ENCODE data around the gene TM4SF20.

Gene TM4SF20

DNA sequence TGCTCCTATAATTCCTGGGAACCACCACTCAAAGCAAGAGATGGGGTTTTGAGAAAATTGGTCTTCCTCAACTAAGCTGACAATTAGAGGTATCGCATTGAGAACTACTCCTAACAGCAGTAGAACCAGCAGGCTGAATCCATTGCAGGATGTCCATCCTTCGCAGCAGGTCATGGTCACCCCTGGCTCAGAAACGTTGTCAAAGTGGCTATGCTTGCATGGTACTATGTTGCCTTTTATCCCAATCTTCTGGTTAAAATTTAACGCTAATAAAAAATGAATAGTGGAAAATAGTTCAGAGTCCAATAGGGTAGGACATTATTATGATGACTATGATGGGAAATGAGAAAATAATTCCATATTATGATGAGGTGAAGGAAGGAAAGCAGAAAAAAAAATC, at the start of gene TM4SF20:
Gene TM4SF20, minus strand, starts transcription at position 212 of the 400 bp plus-strand sequence. Its CDS starts 38 bp downstream, at position 174.
- H3K4me1 Mint-ChIP-seq: no peaks in the 10 kb centered on the region
- no peaks in the 10 kb centered on the region for H3K36me3 Mint-ChIP-seq
- H3K4me3 Mint-ChIP-seq: no peak within 1 kb of the TSS
- H3K9me3 Mint-ChIP-seq: no peaks in the 10 kb centered on the region
- DNase-seq (ENCODE audit: low spot score in 2 of 2) (no peak), ATAC-seq (no peak)
- no peak within 1 kb of the TSS for H3K27ac Mint-ChIP-seq

DNA sequence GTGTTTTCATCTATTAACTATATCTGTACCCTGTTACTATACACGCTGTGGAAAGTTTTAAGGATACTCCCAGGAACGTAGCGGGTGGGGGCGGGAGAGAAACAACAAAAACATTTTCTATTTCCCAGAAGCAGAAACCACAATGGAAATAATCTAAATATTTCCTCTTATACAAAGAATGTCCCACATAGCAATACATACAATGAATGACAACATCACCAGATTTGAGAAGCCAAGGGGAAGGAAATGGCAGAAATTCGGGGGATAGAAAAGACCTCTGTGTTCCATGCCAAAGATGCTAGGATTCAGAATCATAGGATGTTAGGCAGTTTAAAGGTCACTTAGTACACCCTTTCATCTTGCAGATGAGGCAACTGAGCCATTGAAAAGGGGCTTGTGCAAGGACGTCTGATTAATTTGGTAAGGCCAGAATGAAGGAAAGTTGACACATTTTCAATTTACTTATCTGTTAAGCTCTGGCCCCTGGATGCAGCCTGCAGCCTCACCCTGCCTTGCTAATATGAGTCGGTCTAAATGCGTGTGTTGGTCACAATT, 49.7 kb upstream of the TM4SF20 start:
- Mint-ChIP-seq H3K4me3 (no peak overlapping the region), H3K27ac (no peak overlapping the region), H3K9me3 (peaks cover 9% of the 10 kb centered on the region), H3K36me3 (no peaks in the 10 kb centered on the region), H3K4me1 (no peaks in the 10 kb centered on the region)
- ATAC-seq (no peak), DNase-seq (ENCODE audit: low spot score in 2 of 2) (no peak)

DNA sequence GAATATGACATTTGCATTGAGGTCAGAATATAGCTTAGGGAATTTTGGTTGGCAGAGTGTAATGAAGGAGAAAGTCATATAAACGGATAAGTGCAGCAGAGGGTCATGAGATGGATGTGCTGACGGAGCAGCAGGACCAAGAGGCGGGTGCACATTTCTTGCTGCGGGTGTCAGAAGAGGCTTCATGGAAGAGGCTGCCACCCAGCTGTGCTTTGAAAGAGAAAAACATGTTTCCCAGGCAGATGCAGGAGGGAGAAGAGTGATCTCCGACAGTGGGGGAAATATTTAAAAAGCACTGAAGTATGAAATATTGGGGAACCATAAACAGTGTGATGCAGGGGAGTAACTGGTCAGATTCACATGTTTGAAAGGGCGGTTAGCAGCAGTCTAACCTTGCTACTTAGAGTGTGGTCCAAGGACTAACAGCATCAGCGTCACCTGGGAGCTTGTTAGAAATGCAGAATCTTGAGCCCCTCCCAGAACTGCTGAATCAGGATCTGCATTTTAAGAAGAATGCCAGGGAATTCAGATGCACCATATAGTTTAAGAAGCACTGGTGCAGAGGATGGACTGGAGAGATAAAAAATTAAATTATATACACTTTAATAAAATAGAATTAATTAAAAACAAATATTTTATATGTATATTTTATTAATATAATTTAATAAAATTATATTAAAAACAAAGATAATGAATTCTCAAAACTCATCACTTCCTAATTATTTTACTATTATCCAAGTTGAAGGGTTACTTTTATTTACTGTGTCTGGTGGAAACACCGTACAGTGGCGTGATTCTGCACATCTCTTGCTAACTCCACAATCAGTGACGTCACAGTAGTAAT, 44.8 kb upstream of the TM4SF20 start:
- H3K36me3 Mint-ChIP-seq: no peaks in the 10 kb centered on the region
- H3K4me3 Mint-ChIP-seq: no peak overlapping the region
- no peaks in the 10 kb centered on the region for H3K9me3 Mint-ChIP-seq
- ATAC-seq (no peak), DNase-seq (ENCODE audit: low spot score in 2 of 2) (no peak)
- H3K4me1 Mint-ChIP-seq: no peaks in the 10 kb centered on the region
- no peak overlapping the region for H3K27ac Mint-ChIP-seq

DNA sequence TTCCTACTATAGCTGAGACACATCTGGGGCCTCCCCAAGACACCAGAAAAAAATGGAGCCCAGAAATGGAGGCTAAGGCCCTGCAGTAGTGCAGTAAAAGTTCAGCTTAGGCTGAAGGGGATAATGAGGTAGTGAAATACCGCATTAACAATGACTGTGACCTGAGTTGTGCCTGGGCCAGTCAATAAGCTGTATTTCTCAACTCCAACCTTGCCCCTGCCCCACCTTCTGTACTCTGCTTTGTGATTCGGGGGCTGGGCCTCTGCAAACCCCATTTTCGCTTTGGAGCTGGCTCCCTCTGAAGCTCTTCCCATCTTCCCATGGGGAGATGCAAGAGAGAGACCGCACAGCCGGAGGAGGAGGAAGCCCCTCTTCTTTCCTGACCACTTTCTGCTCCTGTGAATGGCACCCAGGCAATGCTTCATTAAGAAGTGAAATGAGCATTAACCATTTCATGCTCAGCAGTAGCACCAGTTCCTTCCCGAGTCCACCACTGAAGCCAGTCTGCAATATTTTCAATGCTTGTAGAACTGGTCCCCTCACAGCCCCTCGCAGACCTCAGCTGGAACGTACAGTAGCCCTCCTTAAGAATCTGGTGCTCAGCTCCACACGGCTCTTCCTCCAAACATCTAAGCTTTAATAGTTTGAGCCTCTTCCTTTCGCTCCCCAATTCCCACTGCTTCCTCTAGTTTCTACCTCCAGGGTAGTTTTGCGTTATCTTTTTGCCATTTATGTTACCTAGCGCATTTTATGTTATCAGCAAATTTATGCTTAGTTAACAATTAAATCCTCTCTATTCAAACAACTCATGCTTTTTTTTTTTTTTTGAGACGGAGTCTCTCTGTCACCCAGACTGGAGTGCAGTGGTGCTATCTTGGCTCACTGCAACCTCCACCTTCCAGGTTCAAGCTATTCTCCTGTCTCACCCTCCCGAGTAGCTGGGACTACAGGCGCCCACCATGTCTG, 41.3 kb upstream of the TM4SF20 start:
- H3K27ac Mint-ChIP-seq: no peak overlapping the region
- H3K9me3 Mint-ChIP-seq: no peaks in the 10 kb centered on the region
- ATAC-seq: no peak
- no peak for DNase-seq (ENCODE audit: low spot score in 2 of 2)
- no peak overlapping the region for H3K4me3 Mint-ChIP-seq
- peaks cover 4% of the 10 kb centered on the region for H3K4me1 Mint-ChIP-seq
- no peaks in the 10 kb centered on the region for H3K36me3 Mint-ChIP-seq

DNA sequence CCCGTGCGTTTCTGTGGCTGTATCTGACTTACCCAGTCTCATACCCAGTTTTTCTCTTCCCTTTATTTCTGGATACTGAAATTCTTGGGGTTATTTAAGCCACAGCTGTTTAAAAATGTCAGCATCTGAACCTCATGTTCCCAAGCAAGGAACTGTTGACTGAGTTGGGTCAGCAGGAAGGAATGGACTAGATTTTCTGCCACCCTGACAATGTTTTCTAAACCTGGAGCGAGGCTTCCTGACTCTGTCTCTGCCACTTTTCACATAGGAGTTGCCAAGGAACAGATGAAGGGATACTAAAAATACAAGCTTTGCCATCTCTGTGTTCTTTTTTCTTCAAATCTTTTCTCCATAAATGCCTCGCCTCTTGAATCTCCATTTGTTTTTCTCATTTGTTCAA, 37.6 kb upstream of the TM4SF20 start:
- Mint-ChIP-seq H3K9me3 (no peaks in the 10 kb centered on the region), H3K36me3 (no peaks in the 10 kb centered on the region), H3K4me3 (no peak overlapping the region), H3K4me1 (peaks cover 24% of the 10 kb centered on the region), H3K27ac (peak overlapping the region; percentile 9)
- DNase-seq (ENCODE audit: low spot score in 2 of 2) (no peak), ATAC-seq (no peak)

- peaks cover 34% of the 10 kb centered on the region for H3K4me1 Mint-ChIP-seq
- H3K36me3 Mint-ChIP-seq: no peaks in the 10 kb centered on the region
- H3K27ac Mint-ChIP-seq: peak overlapping the region; percentile 81
- ATAC-seq (peak; percentile 31), DNase-seq (ENCODE audit: low spot score in 2 of 2) (no peak)
- H3K4me3 Mint-ChIP-seq: no peak overlapping the region
- no peaks in the 10 kb centered on the region for H3K9me3 Mint-ChIP-seq
These were observed 36.7 kb upstream of the TM4SF20 start for GRCh38 chr2:227415538-227416424.

- Mint-ChIP-seq H3K9me3 (no peaks in the 10 kb centered on the region), H3K27ac (peak overlapping the region; percentile 81), H3K4me3 (no peak overlapping the region), H3K36me3 (no peaks in the 10 kb centered on the region), H3K4me1 (peaks cover 36% of the 10 kb centered on the region)
- no peak for ATAC-seq
- no peak for DNase-seq (ENCODE audit: low spot score in 2 of 2)
These were observed 35.7 kb upstream of the TM4SF20 start for GRCh38 chr2:227414846-227415245.

- ATAC-seq (no peak), DNase-seq (ENCODE audit: low spot score in 2 of 2) (no peak)
- Mint-ChIP-seq H3K27ac (peak overlapping the region; percentile 2), H3K4me3 (no peak overlapping the region), H3K9me3 (no peaks in the 10 kb centered on the region), H3K4me1 (peaks cover 36% of the 10 kb centered on the region), H3K36me3 (no peaks in the 10 kb centered on the region)
These were observed 34.3 kb upstream of the TM4SF20 start for GRCh38 chr2:227413371-227413770.

GRCh38 chr2:227412877-227413276, 33.8 kb upstream of the TM4SF20 start:
- Mint-ChIP-seq H3K27ac (peak overlapping the region; percentile 2), H3K9me3 (no peaks in the 10 kb centered on the region), H3K4me1 (peaks cover 36% of the 10 kb centered on the region), H3K36me3 (no peaks in the 10 kb centered on the region), H3K4me3 (no peak overlapping the region)
- DNase-seq (ENCODE audit: low spot score in 2 of 2) (no peak), ATAC-seq (no peak)

DNA sequence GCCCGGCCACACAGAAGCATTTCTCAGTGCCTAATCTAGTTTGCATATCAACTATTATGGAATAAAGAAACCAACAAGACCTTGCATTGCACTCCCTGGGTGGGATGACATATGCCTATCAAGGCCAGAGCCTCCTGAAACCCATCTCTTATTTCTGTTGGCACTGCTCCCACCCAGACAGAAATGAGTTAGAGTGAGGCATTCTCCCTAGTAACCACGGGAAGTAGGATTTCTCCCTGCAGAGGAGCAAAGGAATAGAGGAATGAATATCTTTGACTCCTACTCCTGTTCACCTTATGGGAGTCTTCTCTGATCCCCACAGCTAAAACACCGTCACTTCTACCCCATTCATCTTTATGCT, 32.9 kb upstream of the TM4SF20 start:
- no peaks in the 10 kb centered on the region for H3K36me3 Mint-ChIP-seq
- peak overlapping the region; percentile 29 for H3K4me3 Mint-ChIP-seq
- ATAC-seq: no peak
- H3K4me1 Mint-ChIP-seq: peaks cover 36% of the 10 kb centered on the region
- H3K9me3 Mint-ChIP-seq: no peaks in the 10 kb centered on the region
- no peak for DNase-seq (ENCODE audit: low spot score in 2 of 2)
- peak overlapping the region; percentile 80 for H3K27ac Mint-ChIP-seq

DNA sequence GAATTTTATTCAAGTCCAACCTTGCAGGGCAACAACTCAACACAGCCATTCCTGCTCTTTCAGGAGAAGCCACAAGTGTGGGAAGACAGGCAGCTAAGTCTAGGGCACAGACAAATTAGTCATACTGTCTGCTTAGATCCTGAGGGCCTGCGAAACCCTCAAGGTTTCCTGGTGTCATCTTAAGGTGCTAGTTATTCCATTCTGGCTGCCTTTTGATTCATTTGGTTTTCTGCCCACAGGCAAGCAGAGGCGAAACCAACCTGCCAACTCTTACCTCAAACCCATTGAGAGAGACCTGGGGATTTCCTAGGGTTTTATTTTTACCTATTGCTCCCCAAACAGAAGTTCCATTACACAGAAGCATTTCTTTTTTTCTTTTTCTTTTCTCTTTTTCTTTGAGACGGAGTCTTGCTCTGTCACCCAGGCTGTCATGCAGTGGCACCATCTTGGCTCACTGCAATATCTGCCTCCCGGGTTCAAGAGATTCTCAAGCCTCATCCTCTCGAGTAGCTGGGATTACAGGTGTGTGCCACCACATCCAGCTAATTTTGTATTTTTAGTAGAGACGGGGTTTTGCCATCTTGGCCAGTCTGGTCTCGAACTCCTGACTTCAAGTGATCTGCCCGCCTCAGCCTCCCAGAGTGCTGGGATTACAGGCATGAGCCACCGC, 32.3 kb upstream of the TM4SF20 start:
- H3K4me1 Mint-ChIP-seq: peaks cover 39% of the 10 kb centered on the region
- ATAC-seq (peak; percentile 90), DNase-seq (ENCODE audit: low spot score in 2 of 2) (peak in 1 of 2 donors; percentile 65)
- H3K9me3 Mint-ChIP-seq: no peaks in the 10 kb centered on the region
- H3K4me3 Mint-ChIP-seq: peak overlapping the region; percentile 29
- no peaks in the 10 kb centered on the region for H3K36me3 Mint-ChIP-seq
- H3K27ac Mint-ChIP-seq: peak overlapping the region; percentile 80

GRCh38 chr2:227410191-227410590, 31.1 kb upstream of the TM4SF20 start:
- no peak for ATAC-seq
- DNase-seq (ENCODE audit: low spot score in 2 of 2): no peak
- Mint-ChIP-seq H3K4me1 (peaks cover 44% of the 10 kb centered on the region), H3K9me3 (no peaks in the 10 kb centered on the region), H3K36me3 (no peaks in the 10 kb centered on the region), H3K27ac (no peak overlapping the region), H3K4me3 (no peak overlapping the region)

DNA sequence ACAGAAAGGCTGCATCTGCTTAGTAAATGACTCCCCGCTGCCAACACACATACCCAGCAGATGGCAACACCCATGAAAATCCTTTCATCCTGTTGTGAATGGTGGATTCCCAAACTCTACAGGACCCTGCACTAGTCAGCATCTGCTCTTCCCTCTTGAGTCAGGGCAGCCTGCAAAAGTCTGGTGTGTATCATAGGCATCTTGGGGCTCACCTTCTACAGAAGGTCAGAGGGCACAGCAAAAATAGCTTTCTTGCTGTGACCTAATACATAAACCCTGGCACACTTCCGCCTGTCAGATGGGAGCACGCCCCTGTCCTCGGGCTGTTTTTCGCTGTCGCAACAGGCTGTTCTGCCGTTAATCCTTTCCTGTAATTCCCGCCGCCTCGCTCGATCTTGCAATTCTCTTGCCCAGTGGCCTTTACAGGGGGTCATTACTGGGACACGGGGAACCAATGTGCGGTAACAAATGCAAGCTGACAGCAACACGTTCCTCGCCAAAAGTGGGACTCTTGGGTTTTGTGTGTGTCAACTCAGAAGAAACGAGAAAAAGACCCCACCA, 28.6 kb upstream of the TM4SF20 start:
- Mint-ChIP-seq H3K36me3 (no peaks in the 10 kb centered on the region), H3K4me1 (peaks cover 35% of the 10 kb centered on the region), H3K9me3 (no peaks in the 10 kb centered on the region), H3K4me3 (no peak overlapping the region), H3K27ac (no peak overlapping the region)
- ATAC-seq (no peak), DNase-seq (ENCODE audit: low spot score in 2 of 2) (no peak)
